Measurements from ENCODE around the gene PLEKHG3. TPM values are rescaled to one million over a fixed set of nuclear protein-coding genes. Genes with fewer than 3 reads are reported as not detected.

PLEKHG3 gene
- total and polyA plus RNA-seq, 10 of the 15 experiments (the other 5 are each of a cell fraction or from before 2014, with no cell fraction given), result 0.03 to 0.73 (median 0.07) TPM; not detected in 5

GRCh38 chr14:64683264-64683663 lies 21.0 kb upstream of the PLEKHG3 start (continued):
- TF ChIP-seq KAT2A (conservative IDR thresholded peaks at IDR 0.05; ENCODE audit: control insufficient read depth, low read depth, low read length) (no peak), MXI1 (IDR thresholded peaks at IDR 0.05; ENCODE audit: low read depth, low read length) (no peak), NBN (IDR thresholded peaks at IDR 0.05) (no peak), IKZF1 (conservative IDR thresholded peaks at IDR 0.05) (no peak)

GRCh38 chr14:64684091-64684490 lies 20.1 kb upstream of the PLEKHG3 start:
- no peaks in the 10 kb centered on the region for H3K9me3 ChIP-seq (replicated peaks; ENCODE audit: control insufficient read depth, insufficient read depth, low read length)
- ChIA-PET RAD21 (ENCODE audit: unreplicated experiment) (no interaction called here), CTCF (no interaction called here)
- TF ChIP-seq ZNF24 (IDR thresholded peaks at IDR 0.05) (no peak), RB1 (IDR thresholded peaks at IDR 0.05; ENCODE audit: borderline replicate concordance) (no peak), ATF2 (IDR thresholded peaks at IDR 0.05; ENCODE audit: low read length) (no peak), TBL1XR1 (IDR thresholded peaks at IDR 0.05; ENCODE audit: low read depth, low read length) (no peak), ZNF217 (IDR thresholded peaks at IDR 0.05) (no peak), LARP7 (IDR thresholded peaks at IDR 0.05) (no peak), GATAD2B (conservative IDR thresholded peaks at IDR 0.05; ENCODE audit: low read depth) (no peak), BCL11A (IDR thresholded peaks at IDR 0.05; ENCODE audit: low read depth, low read length) (no peak), POU2F2 (IDR thresholded peaks at IDR 0.05; ENCODE audit: borderline replicate concordance, low read depth, low read length) (no peak), ASH2L (IDR thresholded peaks at IDR 0.05; ENCODE audit: borderline replicate concordance, low read depth) (no peak), RELA (IDR thresholded peaks at IDR 0.05; ENCODE audit: borderline replicate concordance, partially characterized antibody) (no peak), RAD51 (IDR thresholded peaks at IDR 0.05) (no peak), GABPA (IDR thresholded peaks at IDR 0.05; ENCODE audit: low read depth) (no peak), CTCF (IDR thresholded peaks at IDR 0.05 in 2 of 3, conservative IDR thresholded peaks at IDR 0.05 in 1 of 3; ENCODE audit: control insufficient read depth in 2 of 3, extremely low read depth in 1 of 3, insufficient read depth in 1 of 3, low read depth in 3 of 3, low read length in 3 of 3) (no peak), CHD2 (IDR thresholded peaks at IDR 0.05; ENCODE audit: borderline replicate concordance, low read depth, low read length) (no peak), PAX8 (IDR thresholded peaks at IDR 0.05) (no peak), ZNF207 (IDR thresholded peaks at IDR 0.05; ENCODE audit: borderline replicate concordance) (no peak), ZBED1 (IDR thresholded peaks at IDR 0.05; ENCODE audit: borderline replicate concordance) (no peak)

More at GRCh38 chr14:64684091-64684490, 20.1 kb upstream of the PLEKHG3 start:
- Histone ChIP-seq H3K4me3 (no peak overlapping the region), H3K9ac (ENCODE audit: control insufficient read depth, insufficient read depth, low read length) (no peak overlapping the region), H3K79me2 (ENCODE audit: control insufficient read depth, insufficient read depth, low read length) (no peaks in the 10 kb centered on the region), H3K27me3 (replicated peaks in 1 of 2; ENCODE audit: control insufficient read depth in 2 of 2, insufficient read depth in 2 of 2, low read length in 1 of 2) (no peaks in the 10 kb centered on the region), H3K27ac (ENCODE audit: control insufficient read depth, insufficient read depth) (no peak overlapping the region), H3K36me3 (ENCODE audit: control insufficient read depth in 2 of 2, insufficient read depth in 2 of 2, low read length in 1 of 2) (no peaks in the 10 kb centered on the region), H4K20me1 (ENCODE audit: control insufficient read depth, insufficient read depth) (no peaks in the 10 kb centered on the region), H2AFZ (ENCODE audit: control insufficient read depth, low read depth, low read length) (no peak overlapping the region), H3K4me2 (ENCODE audit: control insufficient read depth, insufficient read depth) (no peak overlapping the region), H3K4me1 (ENCODE audit: control insufficient read depth, insufficient read depth, low read length) (no peaks in the 10 kb centered on the region)
- in situ Hi-C loops (cut with MboI) (no loop called here), intact Hi-C loops (cut with micrococcal nuclease; ENCODE audit: unreplicated experiment) (no loop called here)
- no peak for DNase-seq (ENCODE audit: low read depth, low spot score)
- ChIA-PET POLR2A (no interaction called here), SMC1A (ENCODE audit: uncharacterized antibody, unreplicated experiment) (interaction anchor here (1.6 kb wide), 1 partner anchor 11 kb away, joined by 4 read pairs; no protein-coding TSS in a partner anchor)
- no peak for FAIRE-seq
- ATAC-seq, result no peak
- BruUV-seq (replicated peaks), result no TSS peak
- WGBS (ENCODE audit: insufficient coverage, insufficient replicate concordance, low lambda C conversion rate, missing lambda C conversion rate), result 59% methylated on average over 6 of the region's 6 CpGs
